ENCODE measurements around the gene SLC1A5.
"Not testable (repeated sequence)": the region's sequence is repeated elsewhere in the genome, so short reads cannot be mapped to it uniquely, and the experiment has no call there.

SLC1A5 gene

DNA sequence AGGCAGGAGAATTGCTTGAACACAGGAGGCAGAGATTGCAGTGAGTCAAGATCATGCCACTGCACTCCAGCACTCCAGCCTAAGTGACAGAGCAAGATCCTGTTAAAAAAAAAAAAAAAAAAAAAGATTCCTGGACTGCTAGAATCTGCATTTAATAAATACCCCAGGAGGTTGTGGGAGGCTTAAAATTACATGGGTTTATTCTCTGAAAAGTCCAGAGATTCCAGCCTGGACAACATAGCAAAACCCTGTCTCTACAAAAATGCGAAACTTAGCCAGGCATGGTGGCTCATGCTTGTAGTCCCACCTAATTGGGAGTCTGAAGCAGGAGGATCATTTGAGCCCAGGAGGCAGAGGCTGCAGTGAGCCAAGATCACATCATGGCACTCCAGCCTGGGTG, 9.5 kb upstream of the SLC1A5 start:
- DNase-seq = no peak

DNA sequence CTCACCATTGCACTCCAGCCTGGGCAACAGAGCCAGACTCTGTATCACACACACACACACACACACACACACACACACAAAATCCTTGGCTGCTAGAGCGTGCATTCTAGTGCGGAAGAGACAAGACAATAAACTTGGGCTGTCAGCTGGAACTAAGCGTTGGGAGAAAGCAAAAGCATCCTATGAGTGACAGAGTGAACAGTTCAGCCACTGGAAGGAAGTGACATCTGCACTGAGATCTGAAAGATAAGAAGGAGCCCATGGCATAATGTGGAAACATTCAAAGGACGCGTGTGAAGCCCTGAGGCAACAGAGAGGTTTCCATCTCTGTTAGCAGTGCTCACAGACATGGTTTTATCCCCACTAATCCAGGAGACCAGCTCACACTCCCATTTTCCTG, 3.5 kb upstream of the SLC1A5 start:
- DNase-seq = no peak

DNA sequence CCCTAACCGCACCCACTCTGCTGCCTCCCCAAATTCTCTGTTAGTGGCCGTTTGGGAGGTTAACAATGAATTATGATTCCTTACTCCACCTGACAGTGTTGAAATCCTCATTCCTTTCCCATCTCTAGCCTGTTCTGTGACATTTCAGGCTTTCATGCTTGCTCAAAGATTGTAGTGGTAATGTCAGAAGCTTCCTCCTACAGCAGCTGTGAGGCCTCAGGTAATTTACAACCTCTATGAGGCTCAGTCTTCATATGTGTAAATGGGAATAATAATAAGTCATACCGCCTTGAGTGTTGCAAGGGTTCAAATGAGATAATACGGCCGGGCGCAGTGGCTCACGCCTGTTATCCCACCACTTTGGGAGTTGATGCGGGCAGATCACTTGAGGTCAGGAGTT, 977 bp upstream of the SLC1A5 start:
- DNase-seq = no peak

DNA sequence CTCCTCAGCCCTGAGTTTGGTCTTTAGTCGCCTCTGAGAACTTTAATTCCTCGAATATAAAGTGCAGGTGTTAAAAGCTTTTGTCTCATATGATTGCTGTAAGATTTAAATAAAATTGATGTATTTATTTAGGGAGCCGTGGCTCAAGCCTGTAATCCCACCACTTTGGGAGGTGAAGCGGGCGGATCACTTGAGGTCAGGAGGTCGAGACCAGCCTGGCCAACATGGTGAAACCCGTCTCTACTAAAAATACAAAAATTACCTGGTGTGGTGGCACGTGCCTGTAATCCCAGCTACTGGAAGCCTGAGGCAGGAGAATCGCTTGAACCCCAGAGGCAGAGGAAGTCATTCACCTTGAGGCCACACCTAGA, 559 bp upstream of the SLC1A5 start:
- no peak for DNase-seq

DNA sequence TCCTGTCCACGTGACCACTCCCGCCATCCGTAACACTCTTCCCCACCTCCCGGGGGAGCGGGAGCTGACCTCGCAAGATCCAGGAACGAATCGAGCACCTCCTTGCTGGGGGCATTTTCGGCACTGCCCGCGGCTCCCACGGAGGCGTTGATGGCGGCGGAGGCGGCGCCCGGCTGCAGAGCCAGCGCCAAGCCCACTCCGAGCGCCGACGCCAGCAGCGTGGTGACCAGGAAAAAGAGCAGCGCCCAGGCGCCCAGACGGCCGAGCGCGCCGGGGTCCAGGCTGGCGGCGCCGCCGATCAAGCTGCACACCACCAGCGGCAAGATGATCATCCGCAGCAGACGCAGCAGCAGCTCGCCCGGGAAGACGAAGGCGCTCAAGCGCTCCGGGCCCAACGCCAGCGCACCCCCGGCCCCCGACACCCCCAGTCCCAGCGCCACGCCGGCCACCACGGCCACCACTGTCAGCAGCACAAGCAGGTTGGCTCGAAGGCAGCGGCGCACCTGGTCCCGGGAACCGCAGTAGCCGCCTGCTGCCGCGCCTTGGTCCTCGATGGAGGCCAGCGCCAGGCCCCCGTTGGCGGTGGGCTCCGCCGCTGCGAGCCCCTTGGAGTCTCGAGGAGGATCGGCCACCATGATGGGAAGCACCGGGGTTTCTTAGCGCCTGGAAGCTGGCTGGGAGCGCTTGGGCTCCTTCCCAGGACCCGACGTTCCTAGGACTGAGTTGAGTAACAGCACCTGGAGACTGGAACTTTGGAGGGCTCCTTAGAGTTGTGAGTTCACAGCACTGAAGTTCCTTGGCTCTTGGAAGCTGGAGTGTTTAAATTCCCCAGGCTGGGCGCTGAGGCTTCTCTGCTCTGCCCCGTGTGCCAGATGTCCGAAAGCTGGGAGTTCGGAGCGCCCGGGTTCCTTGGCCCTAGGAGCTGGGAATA, 798 bp downstream of the SLC1A5 start:
- DNase-seq = peak; percentile 72

DNA sequence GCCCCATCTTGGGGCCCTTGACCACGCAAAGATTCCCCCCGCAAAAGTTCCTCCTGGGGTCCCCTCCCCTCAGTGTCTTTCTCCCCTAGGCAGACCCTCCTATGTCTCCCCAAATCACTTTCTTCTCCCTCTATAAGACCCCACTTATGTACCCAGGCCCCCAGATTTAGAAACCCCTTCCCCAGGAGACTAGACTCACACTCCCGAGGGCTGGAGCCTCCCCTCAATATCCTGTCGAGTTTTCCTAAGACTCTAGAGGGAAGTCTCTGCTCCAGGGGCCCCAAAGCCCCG, 1.4 kb downstream of the SLC1A5 start:
- DNase-seq = no peak

DNA sequence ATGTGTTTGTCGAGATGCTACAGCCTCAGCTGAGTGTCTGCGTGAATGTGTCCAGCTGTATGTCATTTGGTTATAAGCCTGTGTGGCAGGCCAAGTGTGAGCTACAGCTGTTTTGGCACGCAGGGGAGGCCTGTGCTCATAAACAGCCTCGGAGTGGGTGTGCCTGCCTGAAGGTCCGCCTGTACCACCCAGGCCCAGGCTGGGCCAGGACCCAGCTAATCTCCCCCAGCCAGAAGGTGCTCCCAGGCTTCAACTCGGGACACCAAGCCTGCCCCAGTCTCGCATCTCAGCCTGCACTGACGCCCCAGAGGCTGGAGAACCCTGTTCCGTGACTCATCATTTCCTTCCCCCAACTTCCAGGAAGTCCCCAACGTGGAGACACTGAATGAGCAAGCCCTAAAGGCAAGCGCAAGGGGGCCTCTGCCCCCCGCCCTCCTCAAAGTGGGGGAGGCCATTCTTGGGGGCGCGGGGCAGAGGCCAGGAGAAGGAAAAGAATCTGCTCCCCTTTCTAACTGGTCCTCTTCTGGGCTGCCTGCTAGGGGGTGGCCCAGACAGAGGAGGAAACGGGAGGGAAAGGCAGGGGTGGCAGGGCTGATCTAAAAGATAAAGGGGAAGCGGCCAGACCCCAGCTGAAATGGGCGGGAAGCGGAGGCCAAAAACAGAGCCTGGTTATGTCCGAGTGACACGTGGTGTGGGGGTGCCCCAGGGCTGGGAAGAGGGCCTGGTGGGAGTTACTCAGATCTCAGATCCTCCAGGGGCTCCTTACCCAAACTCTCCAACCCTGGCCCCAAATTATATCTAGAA, 2.0 kb downstream of the SLC1A5 start:
- peak; percentile 88 for DNase-seq

DNA sequence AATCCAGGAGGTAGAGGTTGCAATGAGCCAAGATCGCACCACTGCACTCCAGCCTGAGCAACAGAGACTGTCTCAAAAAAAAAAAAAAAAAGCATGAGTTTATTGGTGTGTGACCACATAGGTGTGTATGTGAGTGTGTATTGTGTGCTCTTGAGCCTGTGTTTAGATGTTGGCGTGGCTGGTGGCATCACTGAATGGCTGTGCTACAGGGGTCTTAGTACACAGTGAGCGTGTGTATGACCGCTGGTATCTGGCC, 2.5 kb downstream of the SLC1A5 start:
- DNase-seq = no peak

DNA sequence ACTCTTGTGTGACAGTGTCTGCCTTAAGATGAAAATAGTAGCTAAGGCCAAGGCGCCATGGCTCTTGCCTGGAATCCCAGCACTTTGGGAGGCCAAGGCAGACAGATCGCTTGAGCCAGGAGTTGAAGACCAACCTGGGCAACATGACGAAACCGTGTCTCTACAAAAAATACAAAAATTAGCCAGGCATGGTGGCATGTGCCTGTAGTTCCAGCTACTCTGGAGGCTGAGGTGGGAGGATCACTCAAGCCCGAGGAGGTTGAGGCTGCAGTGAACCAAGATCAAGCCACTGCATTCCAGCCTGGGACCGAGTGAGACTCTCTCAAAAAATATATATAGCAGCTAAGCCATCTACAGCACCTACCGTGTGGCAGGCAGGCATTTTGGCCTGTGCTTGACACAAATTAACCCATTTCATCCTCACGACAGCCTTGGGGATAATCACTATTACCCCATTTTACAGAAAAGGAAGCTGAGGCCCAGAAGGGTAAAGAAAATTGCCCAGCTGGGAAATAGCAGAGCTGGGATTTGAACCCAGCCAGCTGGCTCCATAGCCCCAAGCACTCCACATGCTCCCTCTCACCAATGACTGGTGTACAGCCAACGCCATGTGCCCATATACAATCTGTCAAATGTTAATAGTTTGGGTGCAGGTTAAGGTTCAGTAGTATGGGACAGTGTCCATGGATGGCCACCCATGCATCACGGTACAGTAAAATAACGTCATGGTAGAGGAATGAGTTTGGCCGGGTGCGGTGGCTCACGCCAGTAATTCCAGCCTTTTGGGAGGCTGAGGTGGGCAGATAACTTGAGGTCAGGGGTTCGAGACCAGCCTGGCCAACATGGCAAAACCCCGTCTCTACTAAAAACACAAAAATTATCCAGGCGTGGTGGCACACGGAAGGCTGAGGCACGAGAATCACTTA, 3.1 kb downstream of the SLC1A5 start:
- DNase-seq = no peak

DNA sequence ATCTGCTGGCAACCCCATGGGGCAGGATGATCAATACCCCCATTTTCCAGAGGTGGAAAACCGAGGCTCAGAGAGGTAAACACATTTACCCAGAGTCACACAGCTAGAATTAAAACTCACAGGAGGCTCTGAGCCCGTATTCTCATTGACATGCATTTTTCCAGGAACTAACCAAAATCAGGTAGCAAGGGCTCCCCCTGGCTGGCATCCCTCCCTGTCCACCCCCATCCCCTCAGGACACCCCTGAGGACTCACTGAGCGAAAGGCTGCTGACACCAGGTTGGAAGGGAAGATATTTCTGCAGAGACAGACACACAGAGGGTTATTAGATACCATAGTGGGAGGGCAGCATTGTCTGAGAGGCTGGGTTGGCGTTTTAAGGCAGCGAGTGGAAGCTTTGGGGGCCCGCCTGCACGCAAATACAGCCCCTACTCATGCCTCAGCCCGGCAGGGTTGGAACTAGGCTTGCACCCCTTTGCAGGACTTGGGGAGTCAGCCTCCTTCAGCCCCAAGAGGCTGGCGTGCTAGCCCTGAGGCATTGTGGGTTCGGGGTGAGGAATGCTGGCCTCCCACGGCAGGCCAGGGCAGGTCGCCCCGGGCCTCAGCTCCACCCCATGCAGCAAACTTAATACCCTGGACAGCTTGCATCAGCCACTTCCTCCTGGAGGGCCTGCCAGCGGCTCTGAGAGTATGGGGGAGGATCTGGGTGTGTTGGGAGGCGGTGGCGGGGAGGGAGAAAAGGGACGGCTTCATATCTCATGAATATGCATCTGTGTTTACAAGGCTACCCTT, 3.9 kb downstream of the SLC1A5 start:
- DNase-seq = peak; percentile 74

DNA sequence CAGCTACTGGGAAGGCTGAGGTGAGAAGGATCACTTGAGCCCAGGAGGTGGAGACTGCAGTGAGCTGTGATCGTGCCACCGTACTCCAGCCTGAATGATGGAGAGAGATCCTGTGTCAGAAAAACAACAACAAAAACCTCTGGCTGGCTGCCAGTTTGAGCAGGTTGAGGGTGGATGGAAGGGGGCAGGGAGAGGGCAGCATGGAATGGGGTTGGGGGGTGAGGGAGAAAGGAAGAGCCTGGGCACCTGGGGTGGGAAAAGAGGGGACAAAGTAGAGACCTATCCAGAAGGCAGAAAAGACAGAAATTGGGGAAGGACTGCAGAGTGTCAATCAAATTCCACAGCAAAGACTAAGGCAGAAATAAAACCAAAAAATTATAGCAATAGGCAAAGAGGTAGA, 4.7 kb downstream of the SLC1A5 start:
- DNase-seq = no peak

DNA sequence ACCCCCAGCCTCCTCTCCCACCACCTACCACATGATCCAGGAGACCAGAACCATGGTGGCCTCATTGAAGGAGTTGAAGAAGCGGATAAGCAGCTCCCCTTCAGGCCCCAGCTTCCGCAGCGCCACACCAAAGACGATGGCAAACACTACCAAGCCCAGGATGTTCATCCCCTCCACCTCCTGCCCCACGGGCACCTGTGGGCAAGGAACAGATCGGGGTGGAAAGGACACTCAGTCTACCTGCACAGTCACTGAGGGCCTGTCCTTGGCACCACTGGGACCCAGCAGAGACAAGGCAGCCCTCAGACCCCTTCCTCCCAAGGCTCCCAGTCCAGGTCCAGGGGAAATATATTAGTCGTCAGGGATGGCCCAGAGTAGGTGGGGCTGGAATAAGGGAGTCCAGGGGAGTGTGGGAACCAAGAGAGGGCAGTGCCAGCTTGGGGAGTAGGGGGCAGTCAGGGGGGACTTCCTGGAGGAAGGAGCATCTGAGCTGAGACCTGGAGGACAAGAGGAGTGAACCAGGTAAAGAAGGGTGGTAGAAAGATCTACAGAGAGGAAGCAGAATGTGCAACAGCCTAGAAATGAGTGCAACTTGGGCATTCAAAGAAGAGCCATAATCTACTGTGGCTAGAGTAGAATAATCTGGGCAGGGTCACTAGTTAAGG, 5.9 kb downstream of the SLC1A5 start:
- no peak for DNase-seq

DNA sequence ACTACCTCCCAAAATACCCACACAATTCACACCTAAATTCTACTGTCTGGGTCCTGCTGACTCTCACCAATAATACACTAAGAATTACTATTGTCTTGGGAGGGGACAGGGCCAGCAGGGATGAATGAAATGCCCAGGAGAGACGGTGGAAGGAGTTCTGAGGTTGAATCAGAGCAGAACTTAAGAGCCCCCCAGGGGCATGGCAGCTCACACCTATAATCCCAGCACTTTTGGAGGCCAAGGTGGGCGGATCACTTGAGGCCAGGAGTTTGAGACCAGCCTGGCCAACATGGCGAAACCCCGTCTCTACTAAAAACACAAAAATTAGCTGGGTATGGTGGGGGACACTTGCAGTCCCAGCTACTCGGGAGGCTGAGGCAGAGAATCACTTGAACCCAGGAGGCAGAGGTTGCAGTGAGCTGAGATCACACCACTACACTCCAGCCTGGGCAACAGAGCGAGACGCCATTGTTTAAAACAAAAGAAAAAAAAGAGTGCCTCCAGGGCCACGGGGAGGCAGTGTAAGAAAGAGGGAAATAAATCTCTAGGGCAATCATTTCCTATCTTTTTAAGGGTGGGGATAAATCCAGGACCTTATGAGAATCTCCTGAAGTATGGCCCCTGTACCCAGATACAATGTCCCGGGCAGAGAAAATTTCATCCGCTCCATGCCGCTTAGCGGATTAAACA, 10.3 kb downstream of the SLC1A5 start:
- not testable (repeated sequence) for DNase-seq

DNA sequence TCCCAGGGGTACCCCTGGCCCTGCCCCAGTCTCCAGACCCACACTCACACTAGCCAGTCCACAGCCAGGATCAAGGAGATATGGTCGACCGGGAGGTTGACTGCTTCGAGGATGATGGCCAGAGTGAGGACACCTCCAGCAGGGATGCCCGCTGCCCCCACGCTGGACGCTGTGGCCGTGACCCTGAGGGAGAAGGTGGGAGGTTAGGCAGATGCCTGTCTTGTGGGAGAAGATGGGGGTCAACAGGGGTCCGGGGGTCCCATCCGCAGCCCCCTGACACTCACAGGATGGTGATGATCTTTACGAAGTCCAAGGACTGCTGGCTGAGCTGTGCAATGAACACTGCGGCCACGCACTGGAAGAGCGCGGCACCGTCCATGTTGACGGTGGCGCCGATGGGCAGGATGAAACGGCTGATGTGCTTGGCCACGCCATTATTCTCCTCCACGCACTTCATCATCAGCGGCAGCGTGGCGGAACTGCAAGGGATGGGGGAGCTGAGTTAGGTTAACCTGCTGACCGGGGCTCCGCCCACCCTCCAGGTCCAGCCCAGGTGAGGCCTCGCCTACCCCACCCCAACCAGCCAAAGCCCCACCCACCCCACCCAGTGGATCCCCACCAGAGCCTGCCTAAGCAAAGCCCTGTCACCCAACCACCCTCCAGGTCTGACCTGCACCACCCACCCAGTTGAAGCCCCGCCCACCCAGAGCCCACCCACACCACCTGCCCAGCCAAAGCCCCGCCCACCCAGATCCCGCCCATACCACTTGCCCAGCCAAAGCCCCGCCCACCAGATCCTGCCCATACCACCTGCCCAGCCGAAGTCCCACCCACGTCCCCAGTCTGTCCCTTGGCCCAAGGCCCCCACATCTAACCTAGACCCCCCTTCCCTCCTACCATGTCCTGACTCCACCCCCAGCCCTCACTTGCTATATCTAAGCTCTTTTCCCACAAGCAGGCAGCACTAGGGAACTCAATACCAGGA, 11.2 kb downstream of the SLC1A5 start:
- DNase-seq = no peak

DNA sequence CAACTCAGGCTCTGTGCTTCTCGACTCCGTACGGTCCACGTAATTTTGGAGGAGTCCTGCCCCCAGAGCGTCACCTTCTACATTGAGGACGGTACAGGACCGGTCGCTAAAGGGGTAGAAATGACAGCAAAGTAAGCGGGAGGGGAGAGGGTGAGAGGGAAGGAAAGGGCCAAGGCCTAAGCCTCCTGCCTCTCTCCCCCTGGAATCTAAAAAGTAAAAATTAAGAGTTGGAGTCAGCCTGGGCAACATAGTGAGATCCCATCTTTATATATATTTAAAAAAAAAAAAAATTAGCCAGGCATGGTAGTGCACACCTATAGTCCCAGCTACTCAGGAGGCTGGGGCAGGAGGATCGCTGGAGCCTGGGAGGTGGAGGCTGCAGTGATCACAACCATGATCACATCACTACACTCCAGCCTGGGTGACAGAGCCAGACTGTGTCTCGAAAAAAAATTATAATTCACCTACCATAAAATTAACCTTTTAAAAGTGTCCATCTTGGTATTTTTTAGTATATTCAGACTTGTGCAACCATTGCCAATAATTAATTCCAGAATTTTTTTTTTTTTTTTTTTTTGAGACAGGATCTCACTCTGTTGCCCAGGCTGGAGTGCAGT, 12.6 kb downstream of the SLC1A5 start:
- no peak for DNase-seq

DNA sequence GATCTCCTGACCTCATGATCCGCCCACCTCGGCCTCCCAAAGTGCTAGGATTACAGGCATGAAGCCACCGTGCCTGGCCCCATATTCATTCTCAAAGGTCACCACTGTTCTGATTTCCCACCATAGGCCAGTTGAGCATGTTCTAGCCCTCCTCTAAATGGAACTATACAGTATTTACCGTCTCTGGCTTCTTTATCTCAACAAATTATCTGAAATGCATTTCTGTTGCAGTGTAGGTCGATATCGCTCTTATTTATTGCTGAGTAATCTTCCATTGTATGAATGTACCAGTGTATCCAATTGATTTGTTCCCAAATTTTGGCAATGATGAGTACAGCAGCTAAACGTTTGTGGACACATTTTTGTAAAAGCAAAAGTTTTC, 15.4 kb downstream of the SLC1A5 start:
- no peak for DNase-seq

DNA sequence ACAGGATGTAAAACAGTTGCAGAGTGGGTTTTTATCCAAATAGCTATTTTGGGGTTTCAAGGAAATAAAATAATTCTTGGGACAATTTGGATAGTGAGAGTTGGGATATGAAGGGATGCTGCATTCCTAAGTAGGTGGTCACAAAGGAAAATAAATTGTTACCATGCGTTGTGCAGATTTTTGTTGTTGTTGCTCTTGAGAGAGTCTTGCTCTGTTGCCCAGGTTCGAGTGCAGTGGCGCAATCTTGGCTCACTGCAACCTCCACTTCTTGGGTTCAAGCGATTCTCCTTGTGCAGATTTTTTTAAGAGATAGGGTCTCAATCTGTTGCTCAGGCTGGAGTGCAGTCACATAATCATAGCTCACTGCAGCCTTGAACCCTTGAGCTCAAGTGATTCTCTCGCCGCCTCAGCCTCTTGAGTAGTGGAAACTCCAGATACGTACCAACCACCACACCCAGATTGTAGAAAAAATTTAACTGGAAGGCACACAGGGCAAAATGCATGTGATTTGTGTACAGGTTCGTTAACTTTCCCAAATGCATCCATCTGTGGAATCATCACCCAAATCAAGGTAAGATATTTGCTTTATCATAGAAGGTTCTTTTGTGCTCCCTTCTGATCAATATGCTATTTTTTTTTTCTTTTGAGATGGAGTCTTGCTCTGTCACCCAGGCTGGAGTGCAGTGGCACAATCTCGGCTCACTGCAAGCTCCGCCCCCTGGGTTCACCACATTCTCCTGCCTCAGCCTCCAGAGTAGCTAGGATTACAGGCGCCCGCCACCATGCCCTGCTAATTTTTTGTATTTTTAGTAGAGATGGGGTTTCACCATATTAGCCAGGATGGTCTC, 16.0 kb downstream of the SLC1A5 start:
- DNase-seq = no peak

DNA sequence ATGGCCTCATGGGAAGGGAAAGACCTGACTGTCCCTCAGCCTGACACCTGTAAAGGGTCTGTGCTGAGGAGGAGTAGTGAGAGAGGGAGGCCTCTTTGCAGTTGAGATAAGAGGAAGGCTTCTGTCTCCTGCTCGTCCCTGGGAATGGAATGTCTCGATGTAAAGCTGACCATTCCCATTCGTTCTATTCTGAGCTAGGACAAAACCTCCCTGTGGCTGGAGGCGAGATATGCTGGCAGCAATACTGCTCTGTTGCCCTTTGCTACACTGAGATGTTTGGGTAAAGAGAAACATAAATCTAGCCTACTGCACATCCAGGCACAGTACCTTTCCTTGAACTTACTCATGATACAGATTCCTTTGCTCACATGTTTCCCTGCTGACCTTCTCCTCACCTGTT, 19.6 kb downstream of the SLC1A5 start:
- not testable (repeated sequence) for DNase-seq

All from right hindlimb (tissue), 1 donor.